Keratinocyte (primary cell): ENCODE measurements around the gene SLC12A8. TPM values are rescaled to one million over a fixed set of nuclear protein-coding genes. Genes with fewer than 3 reads are reported as not detected.

Experiments
- DNase-seq: peaks from one replicate; pipeline ENCODE4 v3.0.0-alpha.2; 2011; ENCODE audit warnings: low read depth, missing footprints, low spot score
- FAIRE-seq: peaks from 2 replicates; lab custom pipeline; 2011; peaks lifted over from hg19 to GRCh38; lab: Jason Lieb, UNC
- H2AFZ ChIP-seq: 2 replicates; pipeline ENCODE4 v1.6.0; 2012; ENCODE audit warnings: low read length, control low read depth, inconsistent platforms; ENCODE audit not compliant: control insufficient read depth
- H3K27ac ChIP-seq: 2 replicates; pipeline ENCODE4 v1.5.1; 2011; ENCODE audit warnings: low read length; ENCODE audit not compliant: control insufficient read depth, insufficient read depth
- H3K27me3 ChIP-seq: 3 replicates; pipeline ENCODE4 v1.6.0; 2011; ENCODE audit warnings: low read length; ENCODE audit not compliant: control insufficient read depth, insufficient read depth; ENCODE audit errors: extremely low read depth
- H3K36me3 ChIP-seq, 2 experiments: 2 replicates in 1 of 2; 3 replicates in 1 of 2; pipeline ENCODE4 v1.5.1; 2011; ENCODE audit warnings: low read length in 2 of 2, mild to moderate bottlenecking in 1 of 2; ENCODE audit not compliant: control insufficient read depth in 2 of 2, insufficient read depth in 2 of 2; ENCODE audit errors: extremely low read depth in 1 of 2
- H3K4me1 ChIP-seq: 3 replicates; pipeline ENCODE4 v1.5.1; 2011; ENCODE audit warnings: low read length; ENCODE audit not compliant: control insufficient read depth, insufficient read depth; ENCODE audit errors: extremely low read depth
- H3K4me2 ChIP-seq: 3 replicates; pipeline ENCODE4 v1.6.0; 2011; ENCODE audit warnings: low read depth, low read length; ENCODE audit not compliant: control insufficient read depth, insufficient read depth; ENCODE audit errors: extremely low read depth
- H3K4me3 ChIP-seq, 3 experiments: fragments of 200-600 bp in 1 of 3; sonication (generic) in 1 of 3; 2 replicates in 2 of 3; 3 replicates in 1 of 3; pipeline ENCODE4 v1.5.1; 2011 to 2016; ENCODE audit warnings: low read length in 3 of 3, mild to moderate bottlenecking in 3 of 3, control low read depth in 2 of 3, inconsistent platforms in 1 of 3, low read depth in 1 of 3, mixed read lengths in 1 of 3, mixed run types in 1 of 3, moderate library complexity in 1 of 3; ENCODE audit not compliant: control insufficient read depth in 2 of 3, insufficient read depth in 2 of 3; ENCODE audit errors: extremely low read depth in 1 of 3
- H3K79me2 ChIP-seq: 2 replicates; pipeline ENCODE4 v1.6.0; 2012; ENCODE audit warnings: low read length; ENCODE audit not compliant: control insufficient read depth, insufficient read depth
- H3K9ac ChIP-seq: 3 replicates; pipeline ENCODE4 v1.6.0; 2011; ENCODE audit warnings: low read length; ENCODE audit not compliant: control insufficient read depth, insufficient read depth; ENCODE audit errors: extremely low read depth
- H3K9me1 ChIP-seq: 3 replicates; pipeline ENCODE4 v1.6.0; 2011; ENCODE audit warnings: low read length; ENCODE audit not compliant: control insufficient read depth, insufficient read depth; ENCODE audit errors: extremely low read depth
- H3K9me3 ChIP-seq: 2 replicates; pipeline ENCODE4 v1.5.1; 2012; ENCODE audit warnings: low read depth, low read length; ENCODE audit not compliant: control insufficient read depth
- H4K20me1 ChIP-seq: 3 replicates; pipeline ENCODE4 v1.6.0; 2011; ENCODE audit warnings: low read length; ENCODE audit not compliant: control insufficient read depth, insufficient read depth; ENCODE audit errors: extremely low read depth
- CTCF ChIP-seq, 3 experiments: IDR thresholded peaks in 1 of 3; conservative IDR thresholded peaks in 1 of 3; optimal IDR thresholded peaks in 1 of 3; 2 replicates in 2 of 3; 3 replicates in 1 of 3; pipeline versions ENCODE3 to v1.5.1; 2011; ENCODE audit warnings: low read length in 3 of 3, mild to moderate bottlenecking in 3 of 3, moderate library complexity in 2 of 3, control low read depth in 1 of 3, inconsistent platforms in 1 of 3; ENCODE audit not compliant: insufficient read depth in 2 of 3; ENCODE audit errors: extremely low read depth in 1 of 3
- EZH2 ChIP-seq: IDR thresholded peaks from one replicate; pipeline ENCODE4 v1.6.1; 2012; ENCODE audit warnings: inconsistent platforms, mild to moderate bottlenecking, low read length, moderate library complexity
- dilution Hi-C: fragments of 300-500 bp; cut with MboI; formaldehyde crosslinking; loops from one replicate; pipeline ENCODE4 v1.7.0; 2020; ENCODE audit warnings: low sequenced_read_pairs; ENCODE audit not compliant: extremely low pct_ligation_motif_present
- polyA plus RNA-seq, 5 experiments: library from polyadenylated mRNA; depleted of rRNA in 3 of 5; stranded (reverse) in 3 of 5; stranded (forward) in 1 of 5; unstranded in 1 of 5; fragments of >200 nt; gene quantifications; 1 replicate in 1 of 5; 2 replicates in 3 of 5; 3 replicates in 1 of 5; pipeline versions ENCODE4 v1.2.1 to v1.2.3, GENCODE V29; 2011 to 2012; ENCODE audit warnings: missing spikeins in 2 of 5, low read depth in 1 of 5, low replicate concordance in 1 of 5

Gene SLC12A8
- polyA plus RNA-seq, 1 donor (not counting 4 experiments of a cell fraction or from before 2014, with no cell fraction given): 6.9 TPM

- Histone ChIP-seq H2AFZ (no peak overlapping the region), H3K27ac (no peak overlapping the region), H3K9me3 (no peaks in the 10 kb centered on the region), H3K36me3 (peaks cover 0 to 2% of the 10 kb centered on the region in 2 experiments), H3K4me2 (no peak overlapping the region), H3K79me2 (no peaks in the 10 kb centered on the region), H3K9ac (no peak overlapping the region), H3K9me1 (no peaks in the 10 kb centered on the region), H4K20me1 (no peaks in the 10 kb centered on the region), H3K4me3 (no peak overlapping the region), H3K4me1 (no peaks in the 10 kb centered on the region), H3K27me3 (no peaks in the 10 kb centered on the region)
- DNase-seq: no peak
- FAIRE-seq: no peak
- dilution Hi-C loops: no loop called here
- no peak for TF ChIP-seq CTCF (optimal IDR thresholded peaks at IDR 0.05 in 1 of 3, IDR thresholded peaks at IDR 0.05 in 1 of 3, conservative IDR thresholded peaks at IDR 0.05 in 1 of 3; ENCODE audit: extremely low read depth in 1 of 3, insufficient read depth in 2 of 3, low read length in 3 of 3)
- no peak for TF ChIP-seq EZH2
Observed at GRCh38 chr3:125179143-125179883, 33.2 kb downstream of the SLC12A8 start.

GRCh38 chr3:125177746-125178145 lies 34.8 kb downstream of the SLC12A8 start:
- no peaks in the 10 kb centered on the region for H3K9me3 ChIP-seq
- DNase-seq (no peak), FAIRE-seq (no peak)
- peaks cover 0 to 2% of the 10 kb centered on the region in 2 experiments for H3K36me3 ChIP-seq
- H2AFZ ChIP-seq: no peak overlapping the region
- no peak overlapping the region for H3K9ac ChIP-seq
- no peaks in the 10 kb centered on the region for H3K4me1 ChIP-seq
- H3K27me3 ChIP-seq: no peaks in the 10 kb centered on the region
- no peak overlapping the region for H3K4me2 ChIP-seq
- H3K79me2 ChIP-seq: no peaks in the 10 kb centered on the region
- TF ChIP-seq CTCF (optimal IDR thresholded peaks at IDR 0.05 in 1 of 3, IDR thresholded peaks at IDR 0.05 in 1 of 3, conservative IDR thresholded peaks at IDR 0.05 in 1 of 3; ENCODE audit: extremely low read depth in 1 of 3, insufficient read depth in 2 of 3, low read length in 3 of 3) (no peak), EZH2 (no peak)
- dilution Hi-C loops: no loop called here
- no peaks in the 10 kb centered on the region for H3K9me1 ChIP-seq
- no peaks in the 10 kb centered on the region for H4K20me1 ChIP-seq
- H3K4me3 ChIP-seq: no peak overlapping the region
- no peak overlapping the region for H3K27ac ChIP-seq
